HG02885 (cell line): ENCODE measurements around the gene CSNK2A2.

Experiments
- ATAC-seq: cut with Tn5 transposase; IDR thresholded peaks from one replicate; pipeline ENCODE4 v1.9.1; 2021; ENCODE audit warnings: mild to moderate bottlenecking; ENCODE audit not compliant: unreplicated experiment, poor library complexity

The CSNK2A2 gene

GRCh38 chr16:58200004-58200797, 2.3 kb upstream of the CSNK2A2 start:
- ATAC-seq = no peak

GRCh38 chr16:58198803-58199411, 1.0 kb upstream of the CSNK2A2 start:
- ATAC-seq = no peak

GRCh38 chr16:58197314-58198012, 443 bp downstream of the CSNK2A2 start:
- ATAC-seq = peak; percentile 33

DNA sequence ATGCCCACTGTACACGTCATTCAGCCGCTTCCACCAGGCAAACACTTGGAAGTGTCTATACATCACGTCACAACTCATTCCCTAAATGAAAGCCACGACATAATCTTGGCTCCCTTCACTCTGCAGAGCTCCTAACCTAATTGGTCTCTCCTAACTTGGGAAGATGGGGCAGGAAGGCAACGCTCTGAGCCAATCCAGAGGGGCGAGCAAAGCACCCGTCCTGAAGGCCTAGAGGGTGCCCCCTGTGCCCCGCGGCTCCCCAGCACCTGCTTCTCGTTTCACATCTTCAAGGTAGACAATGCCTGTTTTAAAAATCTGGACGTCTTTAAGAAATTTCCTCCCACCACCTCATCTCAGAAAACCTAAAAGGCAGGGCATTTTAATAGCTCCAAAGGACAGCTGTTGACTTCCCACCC, 1.0 kb downstream of the CSNK2A2 start:
- no peak for ATAC-seq

DNA sequence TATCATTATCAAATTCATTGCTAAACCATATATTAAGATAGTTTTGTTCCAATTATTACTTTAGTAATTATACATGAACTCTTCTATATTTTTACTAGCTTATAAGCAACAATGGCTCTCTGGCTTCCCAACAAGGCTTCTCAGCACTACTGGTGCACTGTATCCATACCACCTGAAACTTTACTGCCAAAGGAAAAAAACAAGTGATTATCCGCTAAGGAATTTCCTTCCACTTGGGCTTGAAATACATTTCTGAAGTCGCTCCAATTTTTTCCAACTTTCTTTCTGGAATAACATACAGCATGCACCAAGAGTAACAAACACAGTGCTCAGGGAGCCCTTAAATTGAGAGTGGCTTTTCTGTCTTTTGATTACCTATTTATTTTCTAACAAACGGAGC, 2.1 kb downstream of the CSNK2A2 start:
- ATAC-seq = no peak

- no peak for ATAC-seq
Measured at GRCh38 chr16:58195344-58195743, 2.6 kb downstream of the CSNK2A2 start.

DNA sequence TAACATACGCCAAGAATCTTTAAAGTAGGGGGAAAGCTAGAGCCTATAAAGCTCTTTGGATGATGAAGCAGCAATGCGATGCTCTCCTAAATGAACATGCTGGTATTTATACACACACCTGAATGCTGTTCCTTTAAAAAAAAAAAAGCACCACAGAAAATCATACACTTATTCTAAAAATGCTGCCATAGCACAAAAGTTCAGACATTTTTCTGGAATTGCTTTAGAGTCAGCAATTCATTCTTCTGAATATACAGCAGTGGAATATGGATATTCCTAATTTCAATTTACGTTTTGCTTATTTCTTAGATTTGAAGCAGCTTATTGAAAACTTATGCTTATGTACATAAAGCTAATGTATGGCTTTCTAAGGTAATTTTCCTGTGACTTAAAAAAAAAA, 3.1 kb downstream of the CSNK2A2 start:
- ATAC-seq = no peak

GRCh38 chr16:58187665-58188421, 10.1 kb downstream of the CSNK2A2 start:
- no peak for ATAC-seq

- ATAC-seq = no peak
Measured at GRCh38 chr16:58187092-58187491, 10.8 kb downstream of the CSNK2A2 start.

DNA sequence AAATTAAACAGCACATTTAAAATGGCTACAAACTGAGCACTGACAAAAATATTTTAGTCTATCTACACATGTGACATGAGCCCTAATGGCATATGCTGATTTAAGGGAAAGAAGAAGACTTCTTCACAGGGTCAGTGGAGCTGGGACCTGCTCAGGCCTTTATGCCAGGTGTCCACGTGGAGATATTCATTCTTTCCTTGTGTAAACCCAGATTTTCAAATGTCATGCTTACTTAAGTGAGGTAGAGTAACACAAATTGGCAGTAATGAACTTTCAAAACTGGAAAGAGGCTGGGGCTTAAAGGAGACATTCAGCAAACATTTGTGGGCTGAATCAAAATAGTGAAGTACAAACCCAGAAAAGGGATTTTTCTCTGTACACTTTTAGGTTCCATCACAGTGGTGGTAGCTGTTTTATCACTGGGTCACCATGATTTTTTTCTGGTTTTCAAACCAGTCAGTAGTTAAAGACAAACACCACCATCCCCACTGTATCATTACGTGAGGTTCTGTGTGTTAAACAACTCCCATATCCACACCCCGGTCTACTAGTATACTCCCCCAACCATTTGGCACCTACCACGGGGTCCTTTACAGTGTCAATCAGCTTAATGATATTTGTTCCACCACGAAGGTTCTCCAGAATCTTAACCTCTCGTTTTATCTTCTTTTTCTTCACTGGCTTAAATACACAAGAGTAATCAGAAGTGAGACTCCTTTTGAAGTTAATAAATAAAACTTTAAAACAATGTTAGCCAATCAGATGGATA, 11.5 kb downstream of the CSNK2A2 start:
- ATAC-seq = no peak

GRCh38 chr16:58177353-58177710, 20.6 kb downstream of the CSNK2A2 start:
- ATAC-seq = no peak

GRCh38 chr16:58176608-58177352, 21.1 kb downstream of the CSNK2A2 start:
- no peak for ATAC-seq

- ATAC-seq = no peak
Measured at GRCh38 chr16:58170223-58170622, 27.7 kb downstream of the CSNK2A2 start.

DNA sequence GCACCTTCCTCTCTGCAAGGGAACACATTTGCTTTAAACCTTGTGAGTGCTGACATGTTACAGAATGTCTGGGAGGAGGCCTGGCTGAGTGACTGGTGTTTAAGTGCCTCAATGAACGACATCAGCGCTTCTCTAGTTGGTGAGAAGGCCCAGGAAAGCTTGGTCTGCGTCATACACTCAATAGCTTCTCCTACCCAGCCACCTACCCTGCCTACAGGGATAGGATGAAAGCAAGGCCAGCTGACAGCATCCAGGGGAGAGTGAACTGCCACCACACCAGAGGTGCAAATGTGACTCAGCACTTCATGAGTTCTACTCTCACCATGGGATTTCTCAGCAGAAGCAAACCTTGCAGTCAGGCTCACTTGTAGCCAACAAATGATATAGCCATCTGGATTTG, 37.1 kb downstream of the CSNK2A2 start:
- ATAC-seq = no peak

GRCh38 chr16:58158725-58159124, 39.2 kb downstream of the CSNK2A2 start:
- no peak for ATAC-seq

DNA sequence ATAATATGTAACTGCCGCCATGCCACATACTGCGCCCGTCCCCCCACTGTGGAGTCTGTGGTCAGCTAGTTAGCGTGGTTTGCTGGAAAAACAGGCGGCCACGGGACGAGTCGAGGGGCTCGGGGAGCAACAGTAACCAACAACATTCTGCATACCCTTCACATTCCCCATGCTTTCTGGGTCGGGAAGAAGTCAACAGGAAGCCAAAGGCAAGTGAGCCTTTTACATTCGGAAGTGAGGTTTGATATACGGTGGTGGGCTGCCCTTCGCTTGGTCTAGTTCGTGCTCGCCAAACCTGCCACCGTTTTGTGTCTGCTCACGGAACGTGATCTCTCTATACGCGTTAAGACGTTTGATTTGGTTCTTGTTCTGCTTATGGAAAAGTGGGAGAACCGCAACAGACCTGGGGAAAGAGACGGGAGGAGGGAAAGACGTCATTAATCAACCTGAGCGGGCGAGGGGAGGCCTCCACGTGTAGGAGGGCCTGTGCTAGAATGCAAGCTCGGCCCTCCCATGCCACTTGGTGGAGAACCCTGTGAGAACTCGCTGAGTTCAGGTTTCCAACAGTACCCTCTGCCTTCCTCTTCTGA, 39.9 kb downstream of the CSNK2A2 start:
- no peak for ATAC-seq

- ATAC-seq = no peak
Measured at GRCh38 chr16:58157239-58157638, 40.7 kb downstream of the CSNK2A2 start.

GRCh38 chr16:58155839-58156238, 42.1 kb downstream of the CSNK2A2 start:
- ATAC-seq = no peak

GRCh38 chr16:58154345-58154744, 43.6 kb downstream of the CSNK2A2 start:
- ATAC-seq = no peak
